GM18498 (cell line): ENCODE data around the gene ZNFX1.
"Not testable (repeated sequence)": the region's sequence is repeated elsewhere in the genome, so short reads cannot be mapped to it uniquely, and the experiment has no call there.

Source experiments
- ATAC-seq: cut with Tn5 transposase; IDR thresholded peaks from one replicate; pipeline ENCODE4 v1.9.1; 2021; ENCODE audit warnings: mild to moderate bottlenecking, moderate library complexity; ENCODE audit not compliant: unreplicated experiment

ZNFX1 gene

GRCh38 chr20:49216991-49217578 lies 60.8 kb downstream of the ZNFX1 start:
- no peak for ATAC-seq

- no peak for ATAC-seq
Observed at GRCh38 chr20:49215232-49215631, 62.6 kb downstream of the ZNFX1 start.

GRCh38 chr20:49214571-49214970 lies 63.3 kb downstream of the ZNFX1 start:
- ATAC-seq = no peak

- ATAC-seq = no peak
Observed at GRCh38 chr20:49210757-49211110, 67.1 kb downstream of the ZNFX1 start.

GRCh38 chr20:49210101-49210756 lies 67.6 kb downstream of the ZNFX1 start:
- ATAC-seq = no peak

GRCh38 chr20:49207076-49207475 lies 70.8 kb downstream of the ZNFX1 start:
- ATAC-seq = no peak

GRCh38 chr20:49203746-49204145 lies 74.1 kb downstream of the ZNFX1 start:
- no peak for ATAC-seq

- ATAC-seq = no peak
Observed at GRCh38 chr20:49203011-49203410, 74.8 kb downstream of the ZNFX1 start.

- no peak for ATAC-seq
Observed at GRCh38 chr20:49199729-49200293, 78.0 kb downstream of the ZNFX1 start.

GRCh38 chr20:49192944-49193518 lies 84.8 kb downstream of the ZNFX1 start:
- not testable (repeated sequence) for ATAC-seq
